HEK293 (cell line): Measurements from ENCODE around the gene GRB14.

Experiments
- CTCF ChIA-PET: fragments of 350-600 bp; formaldehyde crosslinking; extraction: SDS; loops from one replicate; lab custom pipeline; 2021; ENCODE audit warnings: antibody characterized with exemption; lab: Yijun Ruan, JAX
- POLR2A ChIA-PET: fragments of 300-600 bp; formaldehyde crosslinking; extraction: SDS; loops from one replicate; lab custom pipeline; 2020; ENCODE audit warnings: antibody characterized with exemption, inconsistent platforms; lab: Yijun Ruan, JAX
- H3K27ac ChIP-seq: fragments of 200-500 bp; sonication (Bioruptor generic); 2 replicates; pipeline ENCODE4 v1.5.1; 2014; ENCODE audit warnings: low read depth, low read length, control low read depth, inconsistent platforms; ENCODE audit errors: extremely low read depth
- H3K36me3 ChIP-seq, 2 experiments: fragments of 200-500 bp in 1 of 2; sonication (Bioruptor generic) in 1 of 2; 1 replicate in 1 of 2; 2 replicates in 1 of 2; pipeline ENCODE4 v1.5.1; 2014 to 2017; ENCODE audit warnings: inconsistent platforms in 2 of 2, low read length in 2 of 2; ENCODE audit not compliant: control insufficient read depth in 2 of 2, insufficient read depth in 1 of 2
- H3K4me1 ChIP-seq: fragments of 200-500 bp; sonication (Bioruptor generic); 2 replicates; pipeline ENCODE4 v1.5.1; 2014; ENCODE audit warnings: mild to moderate bottlenecking, low read length, inconsistent platforms; ENCODE audit not compliant: control insufficient read depth, insufficient read depth
- H3K4me3 ChIP-seq: 2 replicates; pipeline ENCODE4 v1.5.1; 2011; ENCODE audit warnings: low read depth, mild to moderate bottlenecking, control low read depth, low read length, moderate library complexity
- H3K9me3 ChIP-seq: fragments of 200-500 bp; sonication (Bioruptor generic); 2 replicates; pipeline ENCODE4 v1.5.1; 2014; ENCODE audit warnings: low read depth, low read length, inconsistent platforms; ENCODE audit not compliant: control insufficient read depth, insufficient read depth
- BCL6B ChIP-seq: fragments of 450-650 bp; formaldehyde crosslinking; IDR thresholded peaks from 2 replicates; pipeline ENCODE4 v1.5.1; 2017; ENCODE audit warnings: missing biosample characterization, missing genetic modification characterization
- GFI1B ChIP-seq: fragments of 450-650 bp; formaldehyde crosslinking; IDR thresholded peaks from 2 replicates; pipeline ENCODE4 v1.5.1; 2016; ENCODE audit warnings: missing biosample characterization, missing genetic modification characterization
- KLF8 ChIP-seq: fragments of 450-650 bp; formaldehyde crosslinking; IDR thresholded peaks from 2 replicates; pipeline ENCODE4 v1.5.1; 2016; ENCODE audit warnings: missing biosample characterization, missing genetic modification characterization
- MEIS1 ChIP-seq: sonication (generic); formaldehyde crosslinking; IDR thresholded peaks from 2 replicates; pipeline ENCODE4 v1.8.1; 2022; ENCODE audit warnings: missing genetic modification reagents, mild to moderate bottlenecking, borderline replicate concordance
- MYNN ChIP-seq: fragments of 450-650 bp; formaldehyde crosslinking; IDR thresholded peaks from 2 replicates; pipeline ENCODE4 v1.5.1; 2016; ENCODE audit warnings: missing biosample characterization, missing genetic modification characterization, borderline replicate concordance
- PATZ1 ChIP-seq: fragments of 450-650 bp; formaldehyde crosslinking; IDR thresholded peaks from 2 replicates; pipeline ENCODE4 v1.5.1; 2016; ENCODE audit warnings: missing biosample characterization, missing genetic modification characterization
- PRDM2 ChIP-seq: fragments of 450-650 bp; formaldehyde crosslinking; IDR thresholded peaks from 2 replicates; pipeline ENCODE4 v1.5.1; 2016; ENCODE audit warnings: missing biosample characterization, missing genetic modification characterization, borderline replicate concordance
- SP7 ChIP-seq: fragments of 450-650 bp; formaldehyde crosslinking; IDR thresholded peaks from 2 replicates; pipeline ENCODE4 v1.5.1; 2016; ENCODE audit warnings: missing biosample characterization, missing genetic modification characterization
- YY2 ChIP-seq: fragments of 450-650 bp; formaldehyde crosslinking; IDR thresholded peaks from 2 replicates; pipeline ENCODE4 v1.5.1; 2016; ENCODE audit warnings: missing biosample characterization, missing genetic modification characterization
- ZFP41 ChIP-seq: fragments of 450-650 bp; formaldehyde crosslinking; IDR thresholded peaks from 2 replicates; pipeline ENCODE4 v1.5.1; 2016; ENCODE audit warnings: missing biosample characterization, missing genetic modification characterization, borderline replicate concordance
- ZNF155 ChIP-seq: fragments of 450-650 bp; formaldehyde crosslinking; IDR thresholded peaks from 2 replicates; pipeline ENCODE4 v1.5.1; 2016; ENCODE audit warnings: missing biosample characterization, missing genetic modification characterization
- ZNF157 ChIP-seq: fragments of 450-650 bp; formaldehyde crosslinking; IDR thresholded peaks from 2 replicates; pipeline ENCODE4 v1.5.1; 2016; ENCODE audit warnings: missing biosample characterization, missing genetic modification characterization
- ZNF19 ChIP-seq: fragments of 450-650 bp; formaldehyde crosslinking; IDR thresholded peaks from 2 replicates; pipeline ENCODE4; 2016; ENCODE audit warnings: missing biosample characterization, missing genetic modification characterization, low read depth
- ZNF214 ChIP-seq: fragments of 450-650 bp; formaldehyde crosslinking; IDR thresholded peaks from 2 replicates; pipeline ENCODE4 v1.5.1; 2017; ENCODE audit warnings: missing biosample characterization, mild to moderate bottlenecking, missing genetic modification characterization, borderline replicate concordance
- ZNF23 ChIP-seq: fragments of 450-650 bp; formaldehyde crosslinking; IDR thresholded peaks from 2 replicates; pipeline ENCODE4 v1.5.1; 2016; ENCODE audit warnings: missing biosample characterization, missing genetic modification characterization, borderline replicate concordance
- ZNF274 ChIP-seq, 2 experiments: fragments of 200-500 bp in 1 of 2; fragments of 450-650 bp in 1 of 2; sonication (Bioruptor generic) in 1 of 2; formaldehyde crosslinking in 1 of 2; IDR thresholded peaks; 2 replicates each; pipeline versions ENCODE4 v1.5.1 to v1.6.1; 2014 to 2016; ENCODE audit warnings: borderline replicate concordance in 1 of 2, inconsistent platforms in 1 of 2, low read length in 1 of 2, missing biosample characterization in 1 of 2, missing genetic modification characterization in 1 of 2
- ZNF37A ChIP-seq: fragments of 450-650 bp; IDR thresholded peaks from 2 replicates; pipeline ENCODE4 v1.5.1; 2018; ENCODE audit warnings: missing biosample characterization, missing genetic modification characterization
- ZNF391 ChIP-seq: fragments of 450-650 bp; formaldehyde crosslinking; IDR thresholded peaks from 2 replicates; pipeline ENCODE4 v1.5.1; 2016; ENCODE audit warnings: low read depth, missing biosample characterization, missing genetic modification characterization, borderline replicate concordance
- ZNF544 ChIP-seq: fragments of 450-650 bp; formaldehyde crosslinking; IDR thresholded peaks from 2 replicates; pipeline ENCODE4 v1.5.0; 2017; ENCODE audit warnings: missing biosample characterization, missing genetic modification characterization

Gene GRB14

GRCh38 chr2:164562666-164563065 is 58.6 kb downstream of the GRB14 start (continued):
- no peak for TF ChIP-seq ZNF544 (tag by site-specific recombination)
- no peak for TF ChIP-seq ZNF19 (tag by site-specific recombination)

GRCh38 chr2:164561991-164562390 is 59.3 kb downstream of the GRB14 start:
- CTCF ChIA-PET, result interaction anchor here (0.7 to 4.7 kb wide), 8 partner anchors 10 to 1392 kb away, joined by 3 to 67 read pairs (median 3); no protein-coding TSS in a partner anchor
- Histone ChIP-seq H3K27ac (no peak overlapping the region), H3K36me3 (no peaks in the 10 kb centered on the region), H3K9me3 (no peaks in the 10 kb centered on the region), H3K4me1 (no peaks in the 10 kb centered on the region; the same call in 1 of the 2 replicates), H3K4me3 (no peak overlapping the region)
- no peak for TF ChIP-seq ZNF155 (tag by site-specific recombination)
- no peak for TF ChIP-seq BCL6B (tag by site-specific recombination)
- TF ChIP-seq SP7 (tag by site-specific recombination), result no peak
- no peak for TF ChIP-seq ZNF391 (tag by site-specific recombination)
- no peak for TF ChIP-seq GFI1B (tag by site-specific recombination)
- TF ChIP-seq YY2 (tag by site-specific recombination), result no peak
- TF ChIP-seq PATZ1, result no peak
- TF ChIP-seq ZNF37A (tag by site-specific recombination), result no peak
- TF ChIP-seq MEIS1 (CRISPR knock-in tag), result no peak
- no peak for TF ChIP-seq MYNN (tag by site-specific recombination)
- POLR2A ChIA-PET, result no interaction called here

GRCh38 chr2:164561416-164561815 is 59.9 kb downstream of the GRB14 start:
- H3K27ac ChIP-seq, result no peak overlapping the region
- no peak overlapping the region for H3K4me3 ChIP-seq
- ChIA-PET POLR2A (no interaction called here), CTCF (interaction anchor here (0.6 to 4.7 kb wide), 12 partner anchors 9 to 1391 kb away, joined by 3 to 67 read pairs (median 4); partner anchors contain the start of gene GRB14)
- TF ChIP-seq ZNF23 (no peak), ZNF157 (peak; percentile 58; the same call in 1 of the 2 replicates)
- no peaks in the 10 kb centered on the region for H3K9me3 ChIP-seq
- no peaks in the 10 kb centered on the region; the same call in 1 of the 2 replicates for H3K4me1 ChIP-seq
- H3K36me3 ChIP-seq, result no peaks in the 10 kb centered on the region

- H3K4me3 ChIP-seq, result no peak overlapping the region
- no peaks in the 10 kb centered on the region for H3K9me3 ChIP-seq
- ChIA-PET CTCF (interaction anchor here (0.6 to 4.7 kb wide), 33 partner anchors 9 to 1156 kb away, joined by 3 to 67 read pairs (median 5); partner anchors contain the start of gene GRB14), POLR2A (no interaction called here)
- no peaks in the 10 kb centered on the region; the same call in 1 of the 2 replicates for H3K4me1 ChIP-seq
- H3K36me3 ChIP-seq, result no peaks in the 10 kb centered on the region
- no peak overlapping the region for H3K27ac ChIP-seq
- TF ChIP-seq ZNF274 (IDR thresholded peaks at IDR 0.05; ENCODE audit: low read length), result no peak
- no peak for TF ChIP-seq ZNF274 (tag by site-specific recombination; IDR thresholded peaks at IDR 0.05; ENCODE audit: borderline replicate concordance)
- no peak for TF ChIP-seq PRDM2 (tag by site-specific recombination)
- TF ChIP-seq ZFP41, result no peak
- no peak for TF ChIP-seq KLF8 (tag by site-specific recombination)
- TF ChIP-seq ZNF214 (tag by site-specific recombination), result no peak
These were observed 60.4 kb downstream of the GRB14 start for GRCh38 chr2:164560902-164561301.
